ENCODE results near the gene MCOLN1. TPM values are rescaled to one million over a fixed set of nuclear protein-coding genes. Genes with fewer than 3 reads are reported as not detected.

MCOLN1 gene
- total and polyA plus RNA-seq, 2 experiments from 2014 or later = 7.2 to 16.1 TPM

- H3K36me3 Mint-ChIP-seq (ENCODE audit: low read depth) = peaks cover 11% of the 10 kb centered on the region
- no peaks in the 10 kb centered on the region for H3K79me2 ChIP-seq (replicated peaks; ENCODE audit: insufficient read depth)
- no peaks in the 10 kb centered on the region; the same call in 2 of the 3 replicates for H3K4me1 Mint-ChIP-seq
- peak overlapping the region; percentile 84; the same call in 1 of the 2 replicates for H3K27ac ChIP-seq (ENCODE audit: low read depth)
- no peaks in the 10 kb centered on the region for H3K27me3 ChIP-seq (ENCODE audit: insufficient read depth)
- H3K9me2 ChIP-seq (ENCODE audit: insufficient read depth) = no peaks in the 10 kb centered on the region
- no peaks in the 10 kb centered on the region; the same call in 2 of the 3 replicates for H3K9me3 Mint-ChIP-seq
- peak overlapping the region; percentile 83 for H3K27ac Mint-ChIP-seq
- peaks cover 5% of the 10 kb centered on the region; the same call in 1 of the 2 replicates for H3F3A ChIP-seq (replicated peaks; ENCODE audit: low read depth)
- no peak for TF ChIP-seq ZNF462 (CRISPR knock-in tag; IDR thresholded peaks at IDR 0.05)
- TF ChIP-seq POLR2AphosphoS5 (IDR thresholded peaks at IDR 0.05; ENCODE audit: low read depth) = no peak
- TF ChIP-seq CTCF (conservative IDR thresholded peaks at IDR 0.05; ENCODE audit: low read depth in 2 of 2) = no peak
- no peak for TF ChIP-seq ZNF331 (CRISPR knock-in tag; IDR thresholded peaks at IDR 0.05; ENCODE audit: low read depth)
- no peak for TF ChIP-seq EZH2 (IDR thresholded peaks at IDR 0.05; ENCODE audit: low read depth, unreplicated experiment)
- TF ChIP-seq CREB1 (CRISPR knock-in tag; IDR thresholded peaks at IDR 0.05; ENCODE audit: low read depth) = no peak
- TF ChIP-seq JUNB (IDR thresholded peaks at IDR 0.05; ENCODE audit: unreplicated experiment) = no peak
- no peak for TF ChIP-seq NANOG (IDR thresholded peaks at IDR 0.05; ENCODE audit: borderline replicate concordance)
- no peak for TF ChIP-seq REST (IDR thresholded peaks at IDR 0.05; ENCODE audit: unreplicated experiment)
- no peak for TF ChIP-seq ZNF114 (CRISPR knock-in tag; IDR thresholded peaks at IDR 0.05)
- TF ChIP-seq STAT1 (IDR thresholded peaks at IDR 0.05; ENCODE audit: unreplicated experiment) = no peak
- TF ChIP-seq EZH2phosphoT487 (IDR thresholded peaks at IDR 0.05; ENCODE audit: unreplicated experiment) = no peak
- no peak for TF ChIP-seq ETS1 (IDR thresholded peaks at IDR 0.05)
- H3K27me3 Mint-ChIP-seq (ENCODE audit: insufficient read depth, low read depth, poor library complexity) = peaks cover 8% of the 10 kb centered on the region
- no peaks in the 10 kb centered on the region for H3K4me1 ChIP-seq (ENCODE audit: insufficient read depth)
- H3K4me2 ChIP-seq = peak overlapping the region; percentile 95
- H2AFZ ChIP-seq = peak overlapping the region; percentile 98
- H3K4me3 Mint-ChIP-seq = peak overlapping the region; percentile 89
- peak overlapping the region; percentile 96 for H3K4me3 ChIP-seq
- H3K36me3 ChIP-seq (ENCODE audit: insufficient read depth) = no peaks in the 10 kb centered on the region; the same call in 1 of the 2 replicates
- no peaks in the 10 kb centered on the region for H4K20me1 ChIP-seq (replicated peaks; ENCODE audit: insufficient read depth)
- ATAC-seq = peak; percentile 15
- peak; percentile 72 for DNase-seq (ENCODE audit: low spot score)
Observed at GRCh38 chr19:7533281-7533885, 11.0 kb downstream of the MCOLN1 start.

Data from GM23338 (cell line).